OCI-LY1 (cell line): ENCODE measurements around the gene ITPK1.

Source experiments
- H2AFZ ChIP-seq: fragments of 200-600 bp; sonication (generic), shearing (Covaris generic); 2 replicates; pipeline ENCODE4 v1.6.0; 2014; ENCODE audit warnings: antibody characterized with exemption, mild to moderate bottlenecking, low read length
- H3F3A ChIP-seq: fragments of 200-600 bp; sonication (generic), shearing (Covaris generic); 2 replicates; pipeline ENCODE4 v1.6.0; 2014; ENCODE audit warnings: mild to moderate bottlenecking, antibody characterized with exemption, low read length, moderate library complexity; ENCODE audit not compliant: insufficient read depth
- H3K27ac ChIP-seq: fragments of 200-600 bp; sonication (generic); 2 replicates; pipeline ENCODE4 v1.5.1; 2014; ENCODE audit warnings: low read length, mixed run types, mild to moderate bottlenecking, low read depth; ENCODE audit not compliant: poor library complexity, severe bottlenecking
- H3K27me3 ChIP-seq: fragments of 200-600 bp; sonication (generic); 2 replicates; pipeline ENCODE4 v1.6.0; 2014; ENCODE audit warnings: antibody characterized with exemption, mild to moderate bottlenecking, low read length, moderate library complexity; ENCODE audit not compliant: insufficient read depth
- H3K36me3 ChIP-seq: fragments of 200-600 bp; sonication (generic); 2 replicates; pipeline ENCODE4 v1.6.1; 2014; ENCODE audit warnings: mild to moderate bottlenecking, antibody characterized with exemption, low read length, moderate library complexity, mixed read lengths; ENCODE audit not compliant: insufficient read depth
- H3K4me1 ChIP-seq: fragments of 200-600 bp; sonication (generic); 2 replicates; pipeline ENCODE4 v1.5.1; 2014; ENCODE audit warnings: mild to moderate bottlenecking, low read length, moderate library complexity; ENCODE audit not compliant: insufficient read depth, severe bottlenecking
- H3K4me2 ChIP-seq: fragments of 200-600 bp; sonication (generic), shearing (Covaris generic); 2 replicates; pipeline ENCODE4 v1.6.1; 2014; ENCODE audit warnings: low read length
- H3K4me3 ChIP-seq: fragments of 200-600 bp; sonication (generic); 2 replicates; pipeline ENCODE4 v1.5.1; 2014; ENCODE audit warnings: low read length, low read depth, mild to moderate bottlenecking, mixed read lengths; ENCODE audit not compliant: poor library complexity, severe bottlenecking
- H3K79me2 ChIP-seq: fragments of 200-600 bp; shearing (Covaris generic); 2 replicates; pipeline ENCODE4 v1.6.1; 2016; ENCODE audit warnings: mixed run types, low read length, mixed read lengths; ENCODE audit not compliant: insufficient read depth
- H3K9ac ChIP-seq: fragments of 200-600 bp; sonication (generic), shearing (Covaris generic); 2 replicates; pipeline ENCODE4 v1.6.1; 2014; ENCODE audit warnings: mild to moderate bottlenecking, low read length, mixed read lengths
- H3K9me2 ChIP-seq: fragments of 200-600 bp; sonication (generic), shearing (Covaris generic); 2 replicates; pipeline ENCODE4 v1.6.1; 2014; ENCODE audit warnings: low read depth, mild to moderate bottlenecking, low read length, mixed read lengths
- H3K9me3 ChIP-seq: fragments of 200-600 bp; shearing (Covaris generic); 2 replicates; pipeline ENCODE4 v1.6.1; 2014; ENCODE audit warnings: low read length, mixed read lengths
- H4K20me1 ChIP-seq: fragments of 200-600 bp; sonication (generic), shearing (Covaris generic); 2 replicates; pipeline ENCODE4 v1.6.0; 2016; ENCODE audit warnings: mild to moderate bottlenecking, low read length; ENCODE audit not compliant: insufficient read depth
- CTCF ChIP-seq: fragments of 200-600 bp; sonication (generic), shearing (Covaris generic); IDR thresholded peaks from 2 replicates; pipeline ENCODE4 v1.5.1; 2017; ENCODE audit warnings: mild to moderate bottlenecking, antibody characterized with exemption, low read length, moderate library complexity, mixed read lengths
- EZH2 ChIP-seq: fragments of 200-600 bp; sonication (generic), shearing (Covaris generic); IDR thresholded peaks from 2 replicates; pipeline ENCODE4 v1.8.0; 2017; ENCODE audit warnings: borderline replicate concordance, mixed run types, mild to moderate bottlenecking, antibody characterized with exemption, low read length, moderate library complexity, mixed read lengths

ITPK1 gene

DNA sequence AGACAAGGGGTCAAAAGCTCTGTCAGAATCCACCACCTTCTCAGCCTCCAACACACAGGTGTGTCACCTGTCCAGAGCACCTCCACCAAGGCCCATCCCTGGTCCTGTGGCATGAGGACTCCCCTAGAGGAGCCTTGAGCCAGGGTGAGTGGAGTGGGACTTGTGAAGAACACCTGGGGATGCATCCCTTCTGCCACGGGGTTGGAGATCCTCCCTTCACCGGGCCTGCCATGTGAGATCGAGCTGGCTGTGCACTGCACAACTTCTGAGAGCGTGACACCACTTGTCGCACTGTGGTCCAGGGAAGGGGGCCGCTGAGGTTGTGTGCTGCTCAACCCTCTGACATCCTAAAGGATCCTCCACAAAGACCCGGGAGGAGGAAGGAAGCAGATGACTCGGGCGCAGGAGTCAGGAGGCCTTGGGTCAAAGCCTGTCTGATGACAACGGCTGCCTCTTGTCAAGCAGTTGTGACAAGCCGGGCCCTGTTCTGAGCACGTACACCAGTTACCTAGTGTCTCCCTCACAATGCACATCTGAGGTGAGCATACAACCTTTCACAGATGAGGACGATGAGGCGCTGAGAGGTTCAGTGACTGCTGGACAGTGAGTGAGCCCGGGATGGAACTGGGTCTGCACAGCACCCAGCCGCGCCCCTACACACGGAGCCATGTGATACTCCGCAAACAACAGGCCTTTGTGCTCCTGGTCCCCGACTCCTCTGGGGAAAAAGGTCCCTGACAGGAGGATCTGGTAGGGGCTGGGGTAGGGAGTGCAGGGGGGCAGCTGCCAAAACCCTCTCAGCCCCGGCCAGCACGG, 157.1 kb downstream of the ITPK1 start:
- Histone ChIP-seq H3K4me1 (no peaks in the 10 kb centered on the region), H3K27ac (no peak overlapping the region), H3K27me3 (no peaks in the 10 kb centered on the region), H3K4me2 (no peak overlapping the region), H3K36me3 (no peaks in the 10 kb centered on the region), H2AFZ (no peak overlapping the region), H3K79me2 (no peaks in the 10 kb centered on the region), H3F3A (no peaks in the 10 kb centered on the region), H3K9me3 (no peaks in the 10 kb centered on the region), H4K20me1 (no peaks in the 10 kb centered on the region), H3K4me3 (no peak overlapping the region), H3K9ac (no peak overlapping the region), H3K9me2 (no peaks in the 10 kb centered on the region)
- TF ChIP-seq EZH2 (no peak), CTCF (no peak)

DNA sequence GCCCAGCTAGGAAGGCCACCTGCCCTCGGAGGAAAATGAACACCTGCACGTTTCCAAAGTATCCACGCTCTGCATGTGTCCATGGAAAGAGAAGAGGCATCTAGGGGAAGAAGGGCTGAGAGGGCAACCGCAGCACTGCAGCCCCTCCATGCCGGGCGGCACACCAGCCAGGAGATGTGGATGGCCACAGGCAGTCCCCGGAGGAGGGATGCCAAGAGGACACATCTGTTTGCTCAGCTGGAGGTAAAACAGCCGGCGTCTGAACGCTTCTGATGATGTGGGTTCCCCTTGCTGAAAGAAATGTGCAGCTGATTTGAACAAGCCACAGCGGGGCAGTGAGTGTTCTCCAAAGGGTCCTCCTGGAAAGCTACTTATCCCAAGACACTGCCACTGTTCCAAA, 158.8 kb downstream of the ITPK1 start:
- no peaks in the 10 kb centered on the region for H3K9me2 ChIP-seq
- no peak overlapping the region for H3K27ac ChIP-seq
- no peaks in the 10 kb centered on the region for H3F3A ChIP-seq
- H3K27me3 ChIP-seq, result no peaks in the 10 kb centered on the region
- no peaks in the 10 kb centered on the region for H3K79me2 ChIP-seq
- H3K9ac ChIP-seq, result no peak overlapping the region
- H3K36me3 ChIP-seq, result no peaks in the 10 kb centered on the region
- H3K4me3 ChIP-seq, result no peak overlapping the region
- no peaks in the 10 kb centered on the region for H4K20me1 ChIP-seq
- no peak for TF ChIP-seq EZH2
- TF ChIP-seq CTCF, result no peak
- no peak overlapping the region for H2AFZ ChIP-seq
- no peak overlapping the region for H3K4me2 ChIP-seq
- H3K9me3 ChIP-seq, result no peaks in the 10 kb centered on the region
- no peaks in the 10 kb centered on the region for H3K4me1 ChIP-seq

DNA sequence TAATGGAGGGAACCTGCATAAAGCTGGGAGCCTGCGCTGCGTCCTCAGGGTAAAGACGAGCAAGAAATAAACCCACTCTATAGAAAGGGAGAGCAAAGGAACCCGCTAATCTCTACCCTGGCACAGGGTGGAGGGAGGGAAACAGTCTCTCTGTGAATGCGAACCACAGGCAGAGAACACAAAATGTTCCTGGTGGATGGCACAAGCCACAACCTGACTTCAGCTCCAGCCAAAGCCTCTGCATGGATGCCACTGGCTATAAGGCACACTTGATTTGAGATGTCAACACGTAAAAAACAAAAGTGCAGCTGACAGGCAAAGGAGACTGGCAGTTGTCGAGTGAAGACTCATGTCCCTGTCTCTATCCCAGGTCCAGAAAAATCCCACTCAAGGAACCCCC, 160.3 kb downstream of the ITPK1 start:
- Histone ChIP-seq H2AFZ (no peak overlapping the region), H4K20me1 (no peaks in the 10 kb centered on the region), H3K4me3 (no peak overlapping the region), H3K9me2 (no peaks in the 10 kb centered on the region), H3K79me2 (no peaks in the 10 kb centered on the region), H3K4me1 (no peaks in the 10 kb centered on the region), H3K27me3 (no peaks in the 10 kb centered on the region), H3K36me3 (no peaks in the 10 kb centered on the region), H3K9ac (no peak overlapping the region), H3F3A (no peaks in the 10 kb centered on the region), H3K27ac (no peak overlapping the region), H3K9me3 (no peaks in the 10 kb centered on the region), H3K4me2 (no peak overlapping the region)
- TF ChIP-seq CTCF (no peak), EZH2 (no peak)
